CD14-positive monocyte (primary cell): ENCODE results near the gene DDX42. TPM values are rescaled to one million over a fixed set of nuclear protein-coding genes. Genes with fewer than 3 reads are reported as not detected.

Experiments used
- DNase-seq, 3 donors: peaks; one replicate each; pipeline ENCODE4 v3.0.0-alpha.2; 2011 to 2022
- H2AFZ ChIP-seq: 2 replicates; pipeline ENCODE4 v1.6.0; 2012; ENCODE audit warnings: mild to moderate bottlenecking, low read depth, low read length, inconsistent platforms; ENCODE audit not compliant: insufficient read depth, poor library complexity, severe bottlenecking
- H3K27ac ChIP-seq, 2 donors: 1 replicate in 1 of 2; 2 replicates in 1 of 2; pipeline ENCODE4 v1.5.1; 2012 to 2013; ENCODE audit warnings: low read length in 2 of 2, control low read depth in 1 of 2, inconsistent platforms in 1 of 2, low read depth in 1 of 2, mild to moderate bottlenecking in 1 of 2
- H3K27me3 ChIP-seq, 2 donors: one replicate each; pipeline versions ENCODE4 v1.6.0 to v1.6.1; 2011 to 2013; ENCODE audit warnings: low read length in 2 of 2; ENCODE audit not compliant: control insufficient read depth in 2 of 2, insufficient read depth in 2 of 2
- H3K36me3 ChIP-seq, 2 donors: replicated peaks in 1 of 2; 1 replicate in 1 of 2; 2 replicates in 1 of 2; pipeline versions ENCODE4 v1.5.1 to v1.6.1; 2012 to 2013; ENCODE audit warnings: low read length in 2 of 2, control low read depth in 1 of 2, inconsistent platforms in 1 of 2, mild to moderate bottlenecking in 1 of 2; ENCODE audit not compliant: insufficient read depth in 2 of 2, control insufficient read depth in 1 of 2
- H3K4me1 ChIP-seq, 2 donors: 1 replicate in 1 of 2; 2 replicates in 1 of 2; pipeline versions ENCODE4 v1.5.1 to v1.6.1; 2012 to 2013; ENCODE audit warnings: low read length in 2 of 2, control low read depth in 1 of 2, inconsistent platforms in 1 of 2, mild to moderate bottlenecking in 1 of 2, moderate library complexity in 1 of 2; ENCODE audit not compliant: insufficient read depth in 2 of 2, control insufficient read depth in 1 of 2
- H3K4me2 ChIP-seq: replicated peaks from 2 replicates; pipeline ENCODE3; 2012; ENCODE audit warnings: low read length, moderate library complexity, mild to moderate bottlenecking; ENCODE audit not compliant: poor library complexity, severe bottlenecking; ENCODE audit errors: extremely low read depth
- H3K4me3 ChIP-seq, 3 experiments: fragments of 200-600 bp in 1 of 3; sonication (generic) in 1 of 3; replicated peaks in 1 of 3; 1 replicate in 2 of 3; 2 replicates in 1 of 3; pipeline ENCODE4 v1.5.1; 2011 to 2013; ENCODE audit warnings: low read length in 3 of 3, mild to moderate bottlenecking in 3 of 3, control low read depth in 2 of 3, low read depth in 2 of 3, inconsistent platforms in 1 of 3, moderate library complexity in 1 of 3
- H3K79me2 ChIP-seq: 2 replicates; pipeline ENCODE4 v1.6.0; 2012; ENCODE audit warnings: mild to moderate bottlenecking, control low read depth, inconsistent platforms, low read length, moderate library complexity; ENCODE audit not compliant: insufficient read depth
- H3K9ac ChIP-seq: 2 replicates; pipeline ENCODE4 v1.6.0; 2017; ENCODE audit warnings: low read length, mild to moderate bottlenecking; ENCODE audit not compliant: insufficient read depth, poor library complexity, severe bottlenecking
- H3K9me3 ChIP-seq, 2 donors: replicated peaks in 1 of 2; 1 replicate in 1 of 2; 2 replicates in 1 of 2; pipeline versions ENCODE4 v1.5.1 to v1.6.1; 2012 to 2013; ENCODE audit warnings: low read length in 2 of 2, control low read depth in 1 of 2; ENCODE audit not compliant: control insufficient read depth in 1 of 2, insufficient read depth in 1 of 2
- H4K20me1 ChIP-seq: 2 replicates; pipeline ENCODE4 v1.6.0; 2012; ENCODE audit warnings: mild to moderate bottlenecking, low read length, control low read depth, moderate library complexity; ENCODE audit not compliant: insufficient read depth
- H3K27ac Mint-ChIP-seq, 7 donors: one replicate each; pipeline ENCODE4 v1.8.0; 2020; ENCODE audit warnings: mild to moderate bottlenecking in 7 of 7, mixed read lengths in 7 of 7, moderate library complexity in 6 of 7, inconsistent platforms in 2 of 7
- H3K27me3 Mint-ChIP-seq, 3 donors: one replicate each; pipeline ENCODE4 v1.8.0; 2021 to 2022; ENCODE audit warnings: low read depth in 3 of 3, mild to moderate bottlenecking in 3 of 3, mixed read lengths in 3 of 3, moderate library complexity in 3 of 3, inconsistent platforms in 1 of 3
- H3K36me3 Mint-ChIP-seq, 2 donors: one replicate each; pipeline ENCODE4 v1.8.0; 2020; ENCODE audit warnings: mixed read lengths in 2 of 2, inconsistent platforms in 1 of 2, mild to moderate bottlenecking in 1 of 2
- H3K4me1 Mint-ChIP-seq: one replicate; pipeline ENCODE4 v1.8.0; 2020; ENCODE audit warnings: mild to moderate bottlenecking, mixed read lengths
- H3K4me3 Mint-ChIP-seq, 2 donors: one replicate each; pipeline ENCODE4 v1.8.0; 2020; ENCODE audit warnings: mild to moderate bottlenecking in 2 of 2, mixed read lengths in 2 of 2, moderate library complexity in 1 of 2
- H3K9me3 Mint-ChIP-seq, 7 donors: one replicate each; pipeline ENCODE4 v1.8.0; 2020 to 2022; ENCODE audit warnings: mixed read lengths in 7 of 7, mild to moderate bottlenecking in 6 of 7, moderate library complexity in 6 of 7, inconsistent platforms in 2 of 7
- WGBS: methylation state at CpG from one replicate; pipeline ENCODE4 v1.1.5; 2013; ENCODE audit warnings: missing lambda C conversion rate; ENCODE audit not compliant: insufficient coverage; 5-methylcytosine and 5-hydroxymethylcytosine counted together
- intact Hi-C, 2 donors: fragments of 100-400 bp; cut with micrococcal nuclease; formaldehyde crosslinking; loops; one replicate each; pipeline versions ENCODE4 v1.15.0 to v1.15.1; 2023
- polyA plus RNA-seq, 3 donors: library from polyadenylated mRNA; depleted of rRNA in 1 of 3; unstranded in 2 of 3; stranded (reverse) in 1 of 3; fragments of 300-500 nt in 2 of 3; fragments of >200 nt in 1 of 3; fragmentation: Illumina TruSeq in 2 of 3; gene quantifications; 1 replicate in 2 of 3; 2 replicates in 1 of 3; pipeline ENCODE4 v1.2.3, GENCODE V29; 2012 to 2021
- TF ChIP-seq, protein P1 (sequence below): fragments of 200-600 bp; IDR thresholded peaks from one replicate; pipeline ENCODE4 v1.8.0; 2022; ENCODE audit warnings: antibody characterized with exemption, mild to moderate bottlenecking

The DDX42 gene
- polyA plus RNA-seq, 3 donors, result 3.1 to 89.2 (median 5.3) TPM

DNA sequence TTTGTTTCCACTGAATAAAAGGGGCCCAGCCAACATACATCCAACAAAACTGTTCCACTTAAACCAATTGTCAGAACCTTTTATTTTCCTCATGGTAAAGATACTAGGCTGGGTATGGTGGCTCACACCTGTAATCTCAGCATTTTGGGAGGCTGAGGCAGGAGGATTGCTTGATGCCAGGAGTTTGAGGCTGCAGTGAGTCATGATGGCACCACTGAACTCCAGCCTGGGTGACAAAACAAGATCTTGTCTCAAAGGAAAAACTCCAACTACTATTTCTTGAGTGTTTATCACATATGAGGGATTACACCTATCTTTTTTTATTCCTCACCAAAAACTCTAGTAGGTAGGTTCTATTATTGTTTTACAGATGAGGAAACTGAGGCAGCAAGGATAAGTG, 48.6 kb downstream of the DDX42 start:
- TF ChIP-seq, protein P1, sequence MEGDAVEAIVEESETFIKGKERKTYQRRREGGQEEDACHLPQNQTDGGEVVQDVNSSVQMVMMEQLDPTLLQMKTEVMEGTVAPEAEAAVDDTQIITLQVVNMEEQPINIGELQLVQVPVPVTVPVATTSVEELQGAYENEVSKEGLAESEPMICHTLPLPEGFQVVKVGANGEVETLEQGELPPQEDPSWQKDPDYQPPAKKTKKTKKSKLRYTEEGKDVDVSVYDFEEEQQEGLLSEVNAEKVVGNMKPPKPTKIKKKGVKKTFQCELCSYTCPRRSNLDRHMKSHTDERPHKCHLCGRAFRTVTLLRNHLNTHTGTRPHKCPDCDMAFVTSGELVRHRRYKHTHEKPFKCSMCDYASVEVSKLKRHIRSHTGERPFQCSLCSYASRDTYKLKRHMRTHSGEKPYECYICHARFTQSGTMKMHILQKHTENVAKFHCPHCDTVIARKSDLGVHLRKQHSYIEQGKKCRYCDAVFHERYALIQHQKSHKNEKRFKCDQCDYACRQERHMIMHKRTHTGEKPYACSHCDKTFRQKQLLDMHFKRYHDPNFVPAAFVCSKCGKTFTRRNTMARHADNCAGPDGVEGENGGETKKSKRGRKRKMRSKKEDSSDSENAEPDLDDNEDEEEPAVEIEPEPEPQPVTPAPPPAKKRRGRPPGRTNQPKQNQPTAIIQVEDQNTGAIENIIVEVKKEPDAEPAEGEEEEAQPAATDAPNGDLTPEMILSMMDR, result no peak
- H3K4me3 ChIP-seq, result no peak overlapping the region
- H3K36me3 Mint-ChIP-seq, result peaks cover 81% of the 10 kb centered on the region in 2 donors

DNA sequence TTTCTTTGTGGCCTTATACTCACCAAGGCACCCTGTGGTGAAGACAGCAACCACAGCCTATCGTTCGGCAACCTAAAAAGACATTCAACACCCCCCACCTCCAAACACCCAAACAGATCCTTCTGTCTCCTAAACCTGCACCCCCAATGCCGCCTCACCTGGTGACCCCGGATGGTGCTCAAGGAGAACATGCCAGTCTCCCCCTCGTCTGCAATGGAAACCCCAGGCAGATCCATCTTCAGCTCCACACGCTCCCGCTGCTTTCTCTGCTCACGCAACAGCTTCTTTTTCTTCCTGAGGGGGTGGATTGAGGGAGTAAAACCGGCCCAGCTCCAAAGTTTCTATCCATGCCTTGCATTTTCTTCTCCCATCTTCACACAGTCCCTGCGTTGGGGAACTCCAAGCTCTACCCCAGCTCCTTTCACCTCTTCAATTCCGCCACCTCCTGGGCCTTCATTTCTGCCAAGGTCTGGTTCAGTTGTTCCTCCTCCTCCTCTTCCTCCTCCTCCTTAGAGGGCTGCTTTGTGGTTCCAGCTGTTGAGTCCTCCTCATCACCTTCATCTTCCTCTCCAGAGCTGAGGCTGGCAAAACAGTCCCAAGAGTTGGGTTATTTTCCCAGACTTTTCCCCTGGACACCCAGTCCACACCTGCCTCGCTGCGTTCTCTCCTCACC, 49.8 kb downstream of the DDX42 start:
- Histone ChIP-seq H3K9ac (no peak overlapping the region), H3K27me3 (no peaks in the 10 kb centered on the region), H2AFZ (no peak overlapping the region), H3K9me3 (no peaks in the 10 kb centered on the region), H3K36me3 (peaks cover 61 to 71% of the 10 kb centered on the region in 2 donors), H3K4me2 (no peak overlapping the region), H3K4me3 (no peak overlapping the region), H3K79me2 (peaks cover 46% of the 10 kb centered on the region), H3K4me1 (peaks cover 18 to 21% of the 10 kb centered on the region in 2 donors), H4K20me1 (peaks cover 42% of the 10 kb centered on the region), H3K27ac (no peak overlapping the region)
- peaks cover 29% of the 10 kb centered on the region for H3K4me1 Mint-ChIP-seq
- no peak overlapping the region for H3K4me3 Mint-ChIP-seq
- TF ChIP-seq, protein P1, result no peak
- no peak for DNase-seq
- H3K27ac Mint-ChIP-seq, result peak overlapping the region in 2 of 7 donors; percentile 51 to 64
- 95% methylated on average over 9 of the region's 13 CpGs for WGBS
- peaks cover 68% of the 10 kb centered on the region in 2 donors for H3K36me3 Mint-ChIP-seq
- intact Hi-C loops, result loop anchor here in 1 of 2 donors (5.0 kb wide), 1 partner anchor 46 kb away; no protein-coding TSS in a partner anchor
- peaks cover 0 to 2% (median 0%) of the 10 kb centered on the region in 3 donors for H3K27me3 Mint-ChIP-seq
- peaks cover 0 to 1% (median 0%) of the 10 kb centered on the region in 7 donors for H3K9me3 Mint-ChIP-seq

More for the DNA sequence above, 48.6 kb downstream of the DDX42 start:
- Histone ChIP-seq H4K20me1 (peaks cover 49% of the 10 kb centered on the region), H3K4me2 (no peak overlapping the region), H3K36me3 (peaks cover 74 to 84% of the 10 kb centered on the region in 2 donors), H3K9me3 (no peaks in the 10 kb centered on the region), H3K9ac (no peak overlapping the region), H3K79me2 (peaks cover 36% of the 10 kb centered on the region), H2AFZ (no peak overlapping the region), H3K27ac (peak overlapping the region in 1 of 2 donors; percentile 4), H3K27me3 (no peaks in the 10 kb centered on the region), H3K4me1 (peaks cover 7 to 9% of the 10 kb centered on the region in 2 donors)
- Mint-ChIP-seq H3K27me3 (peaks cover 0 to 2% (median 0%) of the 10 kb centered on the region in 3 donors), H3K4me3 (no peak overlapping the region), H3K27ac (no peak overlapping the region), H3K9me3 (peaks cover 0 to 1% (median 0%) of the 10 kb centered on the region in 7 donors), H3K4me1 (peaks cover 19% of the 10 kb centered on the region)
- DNase-seq, result no peak
- intact Hi-C loops, result loop anchor here in 1 of 2 donors (5.0 kb wide), 1 partner anchor 45 kb away; no protein-coding TSS in a partner anchor
